Measurements from ENCODE around the gene ANKRD62.

DNA sequence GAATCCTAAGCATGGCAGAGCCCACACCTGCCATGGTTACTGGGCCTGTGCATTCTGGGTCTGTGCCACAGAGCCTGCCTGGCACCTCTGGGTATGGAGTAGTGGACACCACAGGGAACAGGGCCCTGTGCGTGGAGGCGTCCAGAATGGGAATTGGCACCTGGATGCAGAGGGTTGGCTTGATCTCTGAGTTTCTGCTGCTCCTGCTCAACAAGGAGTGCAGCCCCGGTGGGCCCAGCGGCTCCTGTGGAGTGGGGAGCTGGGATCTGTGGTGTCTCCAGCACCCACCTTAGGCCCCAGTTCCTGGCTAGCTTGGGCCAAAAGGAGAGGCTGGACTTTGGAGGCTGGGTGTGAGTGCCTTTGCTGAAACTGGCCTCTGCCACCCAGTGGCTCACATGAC lies 7.9 kb upstream of the ANKRD62 start:
- TF ChIP-seq, protein P1, sequence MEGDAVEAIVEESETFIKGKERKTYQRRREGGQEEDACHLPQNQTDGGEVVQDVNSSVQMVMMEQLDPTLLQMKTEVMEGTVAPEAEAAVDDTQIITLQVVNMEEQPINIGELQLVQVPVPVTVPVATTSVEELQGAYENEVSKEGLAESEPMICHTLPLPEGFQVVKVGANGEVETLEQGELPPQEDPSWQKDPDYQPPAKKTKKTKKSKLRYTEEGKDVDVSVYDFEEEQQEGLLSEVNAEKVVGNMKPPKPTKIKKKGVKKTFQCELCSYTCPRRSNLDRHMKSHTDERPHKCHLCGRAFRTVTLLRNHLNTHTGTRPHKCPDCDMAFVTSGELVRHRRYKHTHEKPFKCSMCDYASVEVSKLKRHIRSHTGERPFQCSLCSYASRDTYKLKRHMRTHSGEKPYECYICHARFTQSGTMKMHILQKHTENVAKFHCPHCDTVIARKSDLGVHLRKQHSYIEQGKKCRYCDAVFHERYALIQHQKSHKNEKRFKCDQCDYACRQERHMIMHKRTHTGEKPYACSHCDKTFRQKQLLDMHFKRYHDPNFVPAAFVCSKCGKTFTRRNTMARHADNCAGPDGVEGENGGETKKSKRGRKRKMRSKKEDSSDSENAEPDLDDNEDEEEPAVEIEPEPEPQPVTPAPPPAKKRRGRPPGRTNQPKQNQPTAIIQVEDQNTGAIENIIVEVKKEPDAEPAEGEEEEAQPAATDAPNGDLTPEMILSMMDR (IDR thresholded peaks at IDR 0.05; ENCODE audit: low read length) = no peak
- no peak for TF ChIP-seq EZH2phosphoT487 (IDR thresholded peaks at IDR 0.05; ENCODE audit: low read length)

Measured in MM.1S (cell line).